IMR-90 (cell line): ENCODE results near the gene VEPH1. TPM values are rescaled to one million over a fixed set of nuclear protein-coding genes. Genes with fewer than 3 reads are reported as not detected.

ENCODE experiments used
- ATAC-seq: fragments of 200-7000 bp; cut with Tn5 transposase; 2 replicates; pipeline ENCODE4 v1.9.1; 2020; ENCODE audit warnings: low read depth, mild to moderate bottlenecking, moderate library complexity
- BruUV-seq: library from RNA; stranded (reverse); fragments of 400-500 nt; replicated peaks from 2 replicates; lab custom pipeline; 2021; lab: Mats Ljungman, UMichigan
- CTCF ChIA-PET: fragments of 300-600 bp; formaldehyde crosslinking; extraction: SDS; loops from one replicate; lab custom pipeline; 2021; ENCODE audit warnings: antibody characterized with exemption; lab: Yijun Ruan, JAX
- POLR2A ChIA-PET: fragments of 300-600 bp; sonication (Branson Sonifier 250); formaldehyde crosslinking; loops from one replicate; lab custom pipeline; 2022; ENCODE audit warnings: antibody characterized with exemption; ENCODE audit not compliant: unreplicated experiment; lab: Charles Lee
- DNase-seq: peaks from one replicate; pipeline ENCODE4 v3.0.0; 2013
- H2AFZ ChIP-seq: replicated peaks from 2 replicates; pipeline ENCODE3; 2013; ENCODE audit warnings: low read length, mild to moderate bottlenecking; ENCODE audit not compliant: poor library complexity
- H2AK5ac ChIP-seq: 2 replicates; pipeline ENCODE4 v1.6.1; 2013; ENCODE audit warnings: low read depth, low read length, inconsistent platforms
- H2AK9ac ChIP-seq: replicated peaks from 2 replicates; pipeline ENCODE3; 2013; ENCODE audit warnings: mild to moderate bottlenecking, low read depth, low read length, moderate library complexity; ENCODE audit not compliant: poor library complexity
- H2BK120ac ChIP-seq: 2 replicates; pipeline ENCODE4 v1.6.1; 2013; ENCODE audit warnings: low read depth, low read length, inconsistent platforms
- H2BK15ac ChIP-seq: 3 replicates; pipeline ENCODE4 v1.6.1; 2013; ENCODE audit warnings: low read depth, low read length, inconsistent platforms
- H2BK20ac ChIP-seq: 2 replicates; pipeline ENCODE4 v1.6.1; 2013; ENCODE audit warnings: low read depth, mild to moderate bottlenecking, inconsistent platforms, low read length, moderate library complexity
- H2BK5ac ChIP-seq: 2 replicates; pipeline ENCODE4 v1.6.1; 2013; ENCODE audit warnings: mild to moderate bottlenecking, low read depth, low read length, inconsistent platforms; ENCODE audit not compliant: poor library complexity, severe bottlenecking
- H3K14ac ChIP-seq: replicated peaks from 2 replicates; pipeline ENCODE4 v1.6.1; 2013; ENCODE audit warnings: low read depth, low read length, inconsistent platforms
- H3K18ac ChIP-seq: 2 replicates; pipeline ENCODE4 v1.6.1; 2013; ENCODE audit warnings: low read depth, low read length, control low read depth
- H3K23ac ChIP-seq: 2 replicates; pipeline ENCODE4 v1.6.1; 2013; ENCODE audit warnings: low read depth, low read length, inconsistent platforms
- H3K27ac ChIP-seq: 2 replicates; pipeline ENCODE4 v1.5.1; 2013; ENCODE audit warnings: mild to moderate bottlenecking, control low read depth, low read length; ENCODE audit not compliant: insufficient read depth
- H3K27me3 ChIP-seq: 2 replicates; pipeline ENCODE4 v1.6.1; 2013; ENCODE audit warnings: low read length; ENCODE audit not compliant: control insufficient read depth, insufficient read depth
- H3K36me3 ChIP-seq: 2 replicates; pipeline ENCODE4 v1.6.1; 2013; ENCODE audit warnings: low read length, mixed read lengths; ENCODE audit not compliant: control insufficient read depth, insufficient read depth
- H3K4ac ChIP-seq: 2 replicates; pipeline ENCODE4 v1.6.1; 2013; ENCODE audit warnings: low read depth, low read length, inconsistent platforms
- H3K4me1 ChIP-seq: 2 replicates; pipeline ENCODE4 v1.6.1; 2013; ENCODE audit warnings: low read length, mixed read lengths; ENCODE audit not compliant: control insufficient read depth, insufficient read depth
- H3K4me2 ChIP-seq: 2 replicates; pipeline ENCODE4 v1.6.1; 2013; ENCODE audit warnings: low read depth, mild to moderate bottlenecking, control low read depth, low read length, moderate library complexity
- H3K4me3 ChIP-seq: 2 replicates; pipeline ENCODE4 v1.5.1; 2013; ENCODE audit warnings: low read depth, mild to moderate bottlenecking, control low read depth, low read length, moderate library complexity; ENCODE audit not compliant: insufficient read depth
- H3K56ac ChIP-seq: 2 replicates; pipeline ENCODE4 v1.6.1; 2013; ENCODE audit warnings: low read length, inconsistent platforms; ENCODE audit not compliant: insufficient read depth; ENCODE audit errors: extremely low read depth
- H3K79me1 ChIP-seq, 2 experiments: 2 replicates each; pipeline ENCODE4 v1.6.1; 2013; ENCODE audit warnings: low read length in 2 of 2, inconsistent platforms in 1 of 2, low read depth in 1 of 2
- H3K9ac ChIP-seq: 2 replicates; pipeline ENCODE4 v1.6.1; 2013; ENCODE audit warnings: low read depth, low read length, control low read depth
- H3K9me1 ChIP-seq: 2 replicates; pipeline ENCODE4 v1.6.1; 2013; ENCODE audit warnings: low read length, inconsistent platforms; ENCODE audit not compliant: insufficient read depth
- H3K9me3 ChIP-seq: 2 replicates; pipeline ENCODE4 v1.6.1; 2013; ENCODE audit warnings: low read length; ENCODE audit not compliant: control insufficient read depth, insufficient read depth
- H4K20me1 ChIP-seq: 2 replicates; pipeline ENCODE4 v1.6.1; 2013; ENCODE audit warnings: low read length, inconsistent platforms; ENCODE audit not compliant: insufficient read depth
- H4K5ac ChIP-seq: 2 replicates; pipeline ENCODE4 v1.6.1; 2013; ENCODE audit warnings: mild to moderate bottlenecking, low read depth, low read length, control low read depth
- H4K8ac ChIP-seq, 2 experiments: 2 replicates each; pipeline ENCODE4 v1.6.1; 2013; ENCODE audit warnings: low read depth in 2 of 2, low read length in 2 of 2, control low read depth in 1 of 2, inconsistent platforms in 1 of 2
- H4K91ac ChIP-seq: 2 replicates; pipeline ENCODE4 v1.6.1; 2013; ENCODE audit warnings: low read depth, low read length, inconsistent platforms; ENCODE audit not compliant: insufficient read depth
- CHD1 ChIP-seq: IDR thresholded peaks from 2 replicates; pipeline ENCODE4 v1.6.1; 2012; ENCODE audit warnings: low read depth, low read length, improper control_type of control experiment
- FOS ChIP-seq: fragments of 150-350 bp; IDR thresholded peaks from 2 replicates; pipeline ENCODE4 v1.6.1; 2016; ENCODE audit warnings: low read depth, low read length
- POLR2A ChIP-seq: IDR thresholded peaks from 2 replicates; pipeline ENCODE4 v1.6.1; 2012; ENCODE audit warnings: mild to moderate bottlenecking, low read depth, low read length
- USF2 ChIP-seq: fragments of 150-350 bp; IDR thresholded peaks from 2 replicates; pipeline ENCODE4 v1.6.1; 2017; ENCODE audit warnings: mild to moderate bottlenecking, antibody characterized with exemption, low read length, low read depth
- WGBS, 2 experiments: methylation state at CpG; one replicate each; pipeline versions ENCODE4 v1.1.5 to v1.1.7; 2013; ENCODE audit warnings: missing lambda C conversion rate in 2 of 2; ENCODE audit not compliant: insufficient read length in 1 of 2; ENCODE audit errors: extremely low coverage in 2 of 2; 5-methylcytosine and 5-hydroxymethylcytosine counted together
- dilution Hi-C: fragments of 300-500 bp; cut with HindIII; formaldehyde crosslinking; loops from one replicate; pipeline ENCODE4 v1.14.3; 2018; ENCODE audit warnings: low sequenced_read_pairs; ENCODE audit not compliant: unreplicated experiment
- in situ Hi-C: fragments of 300-500 bp; cut with MboI; formaldehyde crosslinking; loops from 3 replicates; pipeline ENCODE4 v1.14.3; 2019; ENCODE audit warnings: low sequenced_read_pairs, inconsistent platforms, mixed read lengths
- intact Hi-C: fragments of 100-400 bp; cut with micrococcal nuclease; formaldehyde crosslinking; loops from 2 replicates; pipeline ENCODE4 v1.10.0; 2022
- polyA plus RNA-seq, 3 experiments: library from polyadenylated mRNA; depleted of rRNA; stranded (reverse); fragments of >200 nt; gene quantifications; 2 replicates each; pipeline ENCODE4 v1.2.3, GENCODE V29; 2012; ENCODE audit warnings: low replicate concordance in 1 of 3
- total RNA-seq: library from RNA; depleted of rRNA; stranded (reverse); fragments of >200 nt; gene quantifications from 2 replicates; pipeline ENCODE4 v1.2.3, GENCODE V29; 2012

VEPH1 gene
- total and polyA plus RNA-seq, 2 of the 4 experiments (the other 2 are of a cell fraction): 30.5 to 130 TPM

DNA sequence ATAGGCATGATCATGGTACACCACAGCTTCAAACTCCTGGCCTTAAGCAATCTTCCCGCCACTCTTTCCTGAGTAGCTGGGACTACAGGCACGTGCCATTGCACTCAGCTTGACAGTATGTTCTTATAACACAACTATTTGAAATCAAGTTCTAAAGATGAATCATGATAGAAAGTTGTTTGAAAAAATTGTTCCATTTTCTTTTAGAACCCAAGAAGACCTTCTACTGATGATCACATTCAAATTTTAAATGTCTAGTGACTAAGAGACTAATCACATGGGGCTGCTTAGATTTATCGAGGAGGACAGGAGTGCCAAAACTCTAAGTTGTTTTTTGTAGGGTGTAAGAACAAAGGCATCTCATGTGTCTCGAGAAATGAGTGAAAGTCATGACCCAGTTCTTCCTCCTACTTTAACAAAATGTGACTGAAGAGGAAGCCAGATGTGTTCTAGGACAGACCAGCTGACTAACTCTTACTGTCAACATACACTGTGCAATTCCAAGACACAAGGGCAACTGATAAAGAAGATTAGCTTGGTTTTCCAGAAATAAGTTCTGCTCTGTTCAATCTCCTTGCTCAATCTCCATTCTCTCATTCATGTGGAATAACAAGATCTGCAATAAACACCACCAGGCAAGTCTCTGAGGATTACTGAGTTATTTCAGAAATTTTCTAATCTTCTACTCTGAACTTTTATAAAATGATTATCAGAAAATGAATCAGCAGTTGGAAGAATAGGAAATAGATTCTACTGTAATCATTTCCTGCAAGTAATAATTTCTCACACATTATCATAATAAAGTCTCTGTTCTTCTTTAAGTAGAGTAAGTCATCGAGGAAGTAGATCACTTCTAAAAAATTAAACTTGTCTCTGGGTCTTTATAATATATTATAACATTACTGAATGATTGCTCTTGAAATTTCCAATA, 220.7 kb downstream of the VEPH1 start (continued):
- TF ChIP-seq USF2 (peak; percentile 67), FOS (no peak), CHD1 (no peak)

DNA sequence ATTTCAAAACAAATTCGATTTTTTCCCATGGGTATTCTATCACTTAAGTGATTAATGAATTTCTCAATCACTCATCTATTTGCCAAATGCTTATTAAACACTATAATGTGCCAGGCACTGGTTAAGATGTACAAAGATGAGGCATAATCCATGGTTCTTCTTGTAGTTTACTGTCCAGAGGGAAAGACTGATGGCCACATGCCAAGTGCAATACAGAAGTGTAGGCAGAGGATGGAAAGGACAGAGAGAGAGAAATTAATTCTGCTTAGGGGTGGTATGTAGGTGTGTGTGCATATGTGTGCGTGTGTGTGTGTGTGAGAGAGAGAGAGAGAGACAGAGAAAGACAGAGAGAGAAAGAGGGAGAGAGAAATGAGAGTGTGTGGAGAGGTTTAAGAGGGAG, 222.4 kb downstream of the VEPH1 start:
- Histone ChIP-seq H3K9ac (no peak overlapping the region), H3K27ac (no peak overlapping the region), H3K36me3 (no peaks in the 10 kb centered on the region), H3K4ac (no peak overlapping the region), H2AK5ac (no peak overlapping the region), H2BK5ac (peak overlapping the region; percentile 43), H3K23ac (no peak overlapping the region), H2BK15ac (no peak overlapping the region), H2AK9ac (no peak overlapping the region), H4K5ac (no peak overlapping the region), H3K56ac (no peak overlapping the region), H2BK20ac (no peak overlapping the region), H3K4me3 (no peak overlapping the region), H4K20me1 (no peaks in the 10 kb centered on the region), H3K4me2 (no peak overlapping the region), H3K27me3 (no peaks in the 10 kb centered on the region), H3K9me3 (no peaks in the 10 kb centered on the region), H3K4me1 (no peaks in the 10 kb centered on the region), H4K91ac (no peak overlapping the region), H2AFZ (no peak overlapping the region), H4K8ac (no peak overlapping the region), H2BK120ac (no peak overlapping the region), H3K79me1 (no peaks in the 10 kb centered on the region), H3K9me1 (peaks cover 4% of the 10 kb centered on the region; the same call in 1 of the 2 replicates), H3K18ac (no peak overlapping the region), H3K14ac (no peak overlapping the region)
- ChIA-PET CTCF (no interaction called here), POLR2A (no interaction called here)
- whole genome bisulfite sequencing, 2 experiments: 100% methylated on average over 1 of the region's 2 CpGs; no CpG with 5 or more reads in 1 of the 2 experiments
- ATAC-seq (no peak), DNase-seq (peak; percentile 24)
- no peak for TF ChIP-seq POLR2A
- dilution Hi-C loops (no loop called here), in situ Hi-C loops (no loop called here), intact Hi-C loops (loop anchor here (5.0 kb wide), 1 partner anchor 33 kb away; no protein-coding TSS in a partner anchor)
- no TSS peak for BruUV-seq
